Panc1 (cell line): ENCODE data around the gene SELENOM. TPM values are rescaled to one million over a fixed set of nuclear protein-coding genes. Genes with fewer than 3 reads are reported as not detected.

Experiments used
- ATAC-seq: fragments of 200-7000 bp; cut with Tn5 transposase; 2 replicates; pipeline ENCODE4 v1.9.1; 2020; ENCODE audit warnings: mild to moderate bottlenecking, moderate library complexity
- BruUV-seq: library from RNA; stranded (reverse); fragments of 400-500 nt; replicated peaks from 2 replicates; lab custom pipeline; 2021; lab: Mats Ljungman, UMichigan
- CTCF ChIA-PET: fragments of 300-600 bp; sonication (Branson Sonifier 250); formaldehyde crosslinking; loops from one replicate; lab custom pipeline; 2022; ENCODE audit warnings: antibody characterized with exemption; lab: Charles Lee
- POLR2A ChIA-PET: fragments of 300-600 bp; sonication (Branson Sonifier 250); formaldehyde crosslinking; loops from one replicate; lab custom pipeline; 2022; ENCODE audit warnings: antibody characterized with exemption; lab: Charles Lee
- DNase-seq: peaks from one replicate; pipeline ENCODE4 v3.0.0-alpha.2; 2010; ENCODE audit warnings: low read depth, low spot score
- H3K27ac ChIP-seq: 2 replicates; pipeline ENCODE4 v1.5.1; 2011; ENCODE audit warnings: mild to moderate bottlenecking, low read length, inconsistent platforms
- H3K27me3 ChIP-seq: fragments of 200-500 bp; sonication (Bioruptor generic); 2 replicates; pipeline ENCODE4 v1.6.0; 2014; ENCODE audit warnings: low read length, inconsistent platforms; ENCODE audit not compliant: control insufficient read depth, insufficient read depth
- H3K36me3 ChIP-seq: fragments of 200-500 bp; sonication (Bioruptor generic); 2 replicates; pipeline ENCODE4 v1.5.1; 2014; ENCODE audit warnings: inconsistent platforms, mild to moderate bottlenecking, low read length, moderate library complexity; ENCODE audit not compliant: control insufficient read depth, insufficient read depth
- H3K4me1 ChIP-seq: 2 replicates; pipeline ENCODE4 v1.5.1; 2011; ENCODE audit warnings: inconsistent platforms, mild to moderate bottlenecking, low read length, moderate library complexity; ENCODE audit not compliant: control insufficient read depth, insufficient read depth
- H3K4me3 ChIP-seq, 2 experiments: 2 replicates each; pipeline ENCODE4 v1.5.1; 2011 to 2012; ENCODE audit warnings: low read depth in 2 of 2, low read length in 2 of 2, mild to moderate bottlenecking in 2 of 2, inconsistent platforms in 1 of 2, moderate library complexity in 1 of 2
- H3K9me3 ChIP-seq: fragments of 200-500 bp; sonication (Bioruptor generic); 2 replicates; pipeline ENCODE4 v1.5.1; 2014; ENCODE audit warnings: low read depth, mild to moderate bottlenecking, inconsistent platforms, low read length, moderate library complexity; ENCODE audit not compliant: control insufficient read depth, insufficient read depth
- POLR2AphosphoS5 ChIP-seq: IDR thresholded peaks from 2 replicates; pipeline ENCODE4 v1.6.1; 2012; ENCODE audit warnings: mild to moderate bottlenecking, low read depth, low read length, moderate library complexity
- SIN3A ChIP-seq: IDR thresholded peaks from 2 replicates; pipeline ENCODE4 v1.6.1; 2012; ENCODE audit warnings: low read depth, mild to moderate bottlenecking, low read length, moderate library complexity, borderline replicate concordance; ENCODE audit not compliant: insufficient read depth
- TCF7L2 ChIP-seq: IDR thresholded peaks from 2 replicates; pipeline ENCODE4 v1.6.1; 2011; ENCODE audit warnings: mild to moderate bottlenecking, low read depth, low read length, inconsistent platforms
- in situ Hi-C: cut with HindIII; loops from 2 replicates; pipeline ENCODE4 v1.10.0; 2016; ENCODE audit warnings: low sequenced_read_pairs, low pct_unique_long_range_greater_than_20kb
- intact Hi-C: fragments of 100-400 bp; cut with micrococcal nuclease; formaldehyde crosslinking; loops from one replicate; pipeline ENCODE4 v1.10.0; 2022; ENCODE audit not compliant: unreplicated experiment
- total RNA-seq: library from RNA; stranded (reverse); gene quantifications from one replicate; pipeline ENCODE4 v1.2.1, GENCODE V29; 2021; ENCODE audit not compliant: unreplicated experiment
- TF ChIP-seq, protein P1 (sequence below): fragments of 450-650 bp; IDR thresholded peaks from 2 replicates; pipeline ENCODE4 v1.5.1; 2017; ENCODE audit warnings: mild to moderate bottlenecking
- TF ChIP-seq, protein P2 (sequence below), 2 experiments: IDR thresholded peaks; 2 replicates each; pipeline ENCODE4 v1.6.1; 2011 to 2012; ENCODE audit warnings: low read depth in 2 of 2, control low read depth in 1 of 2, low read length in 1 of 2, mild to moderate bottlenecking in 1 of 2, moderate library complexity in 1 of 2; ENCODE audit not compliant: insufficient read depth in 1 of 2

SELENOM gene
- total RNA-seq, 1 experiment from 2014 or later = 84.4 TPM

- H3K9me3 ChIP-seq = no peaks in the 10 kb centered on the region
- ChIA-PET CTCF (no interaction called here), POLR2A (no interaction called here)
- no peaks in the 10 kb centered on the region for H3K36me3 ChIP-seq
- no TSS peak for BruUV-seq
- no peak overlapping the region for H3K4me3 ChIP-seq
- in situ Hi-C loops (no loop called here), intact Hi-C loops (no loop called here)
- H3K4me1 ChIP-seq = no peaks in the 10 kb centered on the region
- ATAC-seq = no peak
- TF ChIP-seq, protein P1, sequence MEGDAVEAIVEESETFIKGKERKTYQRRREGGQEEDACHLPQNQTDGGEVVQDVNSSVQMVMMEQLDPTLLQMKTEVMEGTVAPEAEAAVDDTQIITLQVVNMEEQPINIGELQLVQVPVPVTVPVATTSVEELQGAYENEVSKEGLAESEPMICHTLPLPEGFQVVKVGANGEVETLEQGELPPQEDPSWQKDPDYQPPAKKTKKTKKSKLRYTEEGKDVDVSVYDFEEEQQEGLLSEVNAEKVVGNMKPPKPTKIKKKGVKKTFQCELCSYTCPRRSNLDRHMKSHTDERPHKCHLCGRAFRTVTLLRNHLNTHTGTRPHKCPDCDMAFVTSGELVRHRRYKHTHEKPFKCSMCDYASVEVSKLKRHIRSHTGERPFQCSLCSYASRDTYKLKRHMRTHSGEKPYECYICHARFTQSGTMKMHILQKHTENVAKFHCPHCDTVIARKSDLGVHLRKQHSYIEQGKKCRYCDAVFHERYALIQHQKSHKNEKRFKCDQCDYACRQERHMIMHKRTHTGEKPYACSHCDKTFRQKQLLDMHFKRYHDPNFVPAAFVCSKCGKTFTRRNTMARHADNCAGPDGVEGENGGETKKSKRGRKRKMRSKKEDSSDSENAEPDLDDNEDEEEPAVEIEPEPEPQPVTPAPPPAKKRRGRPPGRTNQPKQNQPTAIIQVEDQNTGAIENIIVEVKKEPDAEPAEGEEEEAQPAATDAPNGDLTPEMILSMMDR = no peak
- TF ChIP-seq, protein P2, sequence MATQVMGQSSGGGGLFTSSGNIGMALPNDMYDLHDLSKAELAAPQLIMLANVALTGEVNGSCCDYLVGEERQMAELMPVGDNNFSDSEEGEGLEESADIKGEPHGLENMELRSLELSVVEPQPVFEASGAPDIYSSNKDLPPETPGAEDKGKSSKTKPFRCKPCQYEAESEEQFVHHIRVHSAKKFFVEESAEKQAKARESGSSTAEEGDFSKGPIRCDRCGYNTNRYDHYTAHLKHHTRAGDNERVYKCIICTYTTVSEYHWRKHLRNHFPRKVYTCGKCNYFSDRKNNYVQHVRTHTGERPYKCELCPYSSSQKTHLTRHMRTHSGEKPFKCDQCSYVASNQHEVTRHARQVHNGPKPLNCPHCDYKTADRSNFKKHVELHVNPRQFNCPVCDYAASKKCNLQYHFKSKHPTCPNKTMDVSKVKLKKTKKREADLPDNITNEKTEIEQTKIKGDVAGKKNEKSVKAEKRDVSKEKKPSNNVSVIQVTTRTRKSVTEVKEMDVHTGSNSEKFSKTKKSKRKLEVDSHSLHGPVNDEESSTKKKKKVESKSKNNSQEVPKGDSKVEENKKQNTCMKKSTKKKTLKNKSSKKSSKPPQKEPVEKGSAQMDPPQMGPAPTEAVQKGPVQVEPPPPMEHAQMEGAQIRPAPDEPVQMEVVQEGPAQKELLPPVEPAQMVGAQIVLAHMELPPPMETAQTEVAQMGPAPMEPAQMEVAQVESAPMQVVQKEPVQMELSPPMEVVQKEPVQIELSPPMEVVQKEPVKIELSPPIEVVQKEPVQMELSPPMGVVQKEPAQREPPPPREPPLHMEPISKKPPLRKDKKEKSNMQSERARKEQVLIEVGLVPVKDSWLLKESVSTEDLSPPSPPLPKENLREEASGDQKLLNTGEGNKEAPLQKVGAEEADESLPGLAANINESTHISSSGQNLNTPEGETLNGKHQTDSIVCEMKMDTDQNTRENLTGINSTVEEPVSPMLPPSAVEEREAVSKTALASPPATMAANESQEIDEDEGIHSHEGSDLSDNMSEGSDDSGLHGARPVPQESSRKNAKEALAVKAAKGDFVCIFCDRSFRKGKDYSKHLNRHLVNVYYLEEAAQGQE (IDR thresholded peaks at IDR 0.05; ENCODE audit: insufficient read depth in 1 of 2, low read depth in 2 of 2, low read length in 1 of 2) = no peak
- no peak for TF ChIP-seq SIN3A
- TF ChIP-seq POLR2AphosphoS5 = no peak
- no peak for TF ChIP-seq TCF7L2
- no peak for DNase-seq
- no peaks in the 10 kb centered on the region for H3K27me3 ChIP-seq
- no peak overlapping the region for H3K27ac ChIP-seq
Measured at GRCh38 chr22:31122196-31122531, 14.8 kb upstream of the SELENOM start.

DNA sequence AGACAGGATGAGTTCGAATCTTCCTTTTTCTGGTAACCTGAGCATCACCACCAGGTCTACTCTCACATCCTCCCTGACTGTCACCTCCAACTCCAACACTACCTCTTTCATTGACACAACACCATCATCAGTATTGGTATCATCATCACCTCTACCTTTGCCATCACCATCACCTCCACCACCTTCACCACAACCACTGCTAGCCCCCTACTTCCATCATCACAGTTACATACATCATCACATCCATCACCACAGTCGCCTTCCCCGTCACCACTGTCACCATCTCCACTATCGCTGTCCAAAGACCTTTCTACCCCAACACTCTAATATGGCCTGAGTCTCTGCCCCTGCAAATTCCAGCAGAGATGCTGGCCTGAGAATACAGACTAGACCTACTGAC lies 14.0 kb upstream of the SELENOM start:
- no TSS peak for BruUV-seq
- H3K36me3 ChIP-seq = no peaks in the 10 kb centered on the region
- ChIA-PET CTCF (no interaction called here), POLR2A (no interaction called here)
- H3K4me1 ChIP-seq = no peaks in the 10 kb centered on the region
- in situ Hi-C loops = no loop called here
- no peak overlapping the region for H3K4me3 ChIP-seq
- intact Hi-C loops = no loop called here
- DNase-seq (no peak), ATAC-seq (no peak)
- no peaks in the 10 kb centered on the region for H3K27me3 ChIP-seq
- TF ChIP-seq POLR2AphosphoS5 (no peak), SIN3A (no peak), TCF7L2 (no peak)
- TF ChIP-seq, protein P1 = no peak
- TF ChIP-seq, protein P2 (IDR thresholded peaks at IDR 0.05; ENCODE audit: insufficient read depth in 1 of 2, low read depth in 2 of 2, low read length in 1 of 2) = no peak
- H3K27ac ChIP-seq = no peak overlapping the region
- H3K9me3 ChIP-seq = no peaks in the 10 kb centered on the region
